HT-29 (cell line): ENCODE measurements around the gene KLHL29. TPM values are rescaled to one million over a fixed set of nuclear protein-coding genes. Genes with fewer than 3 reads are reported as not detected.

Source experiments
- DNase-seq: peaks from one replicate; pipeline ENCODE4 v3.0.0-alpha.2; 2015; ENCODE audit warnings: low spot score
- total RNA-seq: library from RNA; depleted of rRNA; stranded (reverse); fragments of >200 nt; shearing (Covaris generic); gene quantifications from 2 replicates; pipeline ENCODE4 v1.2.3, GENCODE V29; 2014

Gene KLHL29
- total RNA-seq, 1 experiment from 2014 or later = 0.18 TPM

GRCh38 chr2:23510471-23510870, 125.5 kb downstream of the KLHL29 start:
- DNase-seq = no peak

GRCh38 chr2:23512778-23513177, 127.8 kb downstream of the KLHL29 start:
- no peak for DNase-seq

- no peak for DNase-seq
Observed at GRCh38 chr2:23513245-23513871, 128.4 kb downstream of the KLHL29 start.

- no peak for DNase-seq
Observed at GRCh38 chr2:23513872-23514793, 129.2 kb downstream of the KLHL29 start.

GRCh38 chr2:23516520-23517256, 131.7 kb downstream of the KLHL29 start:
- DNase-seq = no peak

- no peak for DNase-seq
Observed at GRCh38 chr2:23518481-23519333, 133.7 kb downstream of the KLHL29 start.

- DNase-seq = no peak
Observed at GRCh38 chr2:23519334-23519651, 134.3 kb downstream of the KLHL29 start.

- no peak for DNase-seq
Observed at GRCh38 chr2:23520256-23520655, 135.3 kb downstream of the KLHL29 start.

GRCh38 chr2:23521060-23521459, 136.1 kb downstream of the KLHL29 start:
- DNase-seq = no peak

GRCh38 chr2:23522726-23523372, 137.9 kb downstream of the KLHL29 start:
- no peak for DNase-seq

- DNase-seq = no peak
Observed at GRCh38 chr2:23523373-23524260, 138.6 kb downstream of the KLHL29 start.

GRCh38 chr2:23524261-23524706, 139.3 kb downstream of the KLHL29 start:
- no peak for DNase-seq

- DNase-seq = no peak
Observed at GRCh38 chr2:23525137-23525765, 140.3 kb downstream of the KLHL29 start.

- no peak for DNase-seq
Observed at GRCh38 chr2:23526114-23526513, 141.1 kb downstream of the KLHL29 start.

GRCh38 chr2:23526835-23527790, 142.1 kb downstream of the KLHL29 start:
- no peak for DNase-seq

- DNase-seq = no peak
Observed at GRCh38 chr2:23528171-23528570, 143.2 kb downstream of the KLHL29 start.

- no peak for DNase-seq
Observed at GRCh38 chr2:23528690-23529089, 143.7 kb downstream of the KLHL29 start.

GRCh38 chr2:23529659-23530058, 144.7 kb downstream of the KLHL29 start:
- DNase-seq = no peak
